ENCODE measurements around the gene AOPEP.

DNA sequence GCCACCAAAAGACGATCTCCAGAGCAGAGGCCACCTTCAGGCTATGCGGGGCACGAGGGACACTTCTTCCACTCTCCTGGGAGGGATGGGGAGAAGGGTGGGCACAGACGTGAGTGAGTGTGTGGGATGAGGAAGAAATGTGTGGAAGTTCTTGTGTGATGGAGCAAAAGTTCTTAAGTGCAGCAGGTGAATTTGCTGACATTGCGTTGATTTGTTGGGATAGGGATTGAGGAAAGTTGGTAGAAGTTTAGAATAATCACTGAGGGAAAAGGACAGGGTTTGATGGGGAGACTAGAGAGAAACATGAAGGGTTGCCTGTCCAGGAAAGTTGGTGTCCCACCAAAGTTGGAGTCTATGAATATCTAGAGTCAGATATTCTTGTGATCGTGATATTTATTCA is 2.2 kb downstream of the AOPEP start:
- TF ChIP-seq, protein P1, sequence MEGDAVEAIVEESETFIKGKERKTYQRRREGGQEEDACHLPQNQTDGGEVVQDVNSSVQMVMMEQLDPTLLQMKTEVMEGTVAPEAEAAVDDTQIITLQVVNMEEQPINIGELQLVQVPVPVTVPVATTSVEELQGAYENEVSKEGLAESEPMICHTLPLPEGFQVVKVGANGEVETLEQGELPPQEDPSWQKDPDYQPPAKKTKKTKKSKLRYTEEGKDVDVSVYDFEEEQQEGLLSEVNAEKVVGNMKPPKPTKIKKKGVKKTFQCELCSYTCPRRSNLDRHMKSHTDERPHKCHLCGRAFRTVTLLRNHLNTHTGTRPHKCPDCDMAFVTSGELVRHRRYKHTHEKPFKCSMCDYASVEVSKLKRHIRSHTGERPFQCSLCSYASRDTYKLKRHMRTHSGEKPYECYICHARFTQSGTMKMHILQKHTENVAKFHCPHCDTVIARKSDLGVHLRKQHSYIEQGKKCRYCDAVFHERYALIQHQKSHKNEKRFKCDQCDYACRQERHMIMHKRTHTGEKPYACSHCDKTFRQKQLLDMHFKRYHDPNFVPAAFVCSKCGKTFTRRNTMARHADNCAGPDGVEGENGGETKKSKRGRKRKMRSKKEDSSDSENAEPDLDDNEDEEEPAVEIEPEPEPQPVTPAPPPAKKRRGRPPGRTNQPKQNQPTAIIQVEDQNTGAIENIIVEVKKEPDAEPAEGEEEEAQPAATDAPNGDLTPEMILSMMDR (IDR thresholded peaks at IDR 0.05), result no peak
- no peak for TF ChIP-seq POLR2A (IDR thresholded peaks at IDR 0.05)

Measured in uterus (tissue), 2 donors.